ENCODE results near the gene ZNF334. TPM values are rescaled to one million over a fixed set of nuclear protein-coding genes. Genes with fewer than 3 reads are reported as not detected.

Gene ZNF334
- total RNA-seq, 4 donors from 2014 or later = 0.54 to 6.5 (median 1.1) TPM

DNA sequence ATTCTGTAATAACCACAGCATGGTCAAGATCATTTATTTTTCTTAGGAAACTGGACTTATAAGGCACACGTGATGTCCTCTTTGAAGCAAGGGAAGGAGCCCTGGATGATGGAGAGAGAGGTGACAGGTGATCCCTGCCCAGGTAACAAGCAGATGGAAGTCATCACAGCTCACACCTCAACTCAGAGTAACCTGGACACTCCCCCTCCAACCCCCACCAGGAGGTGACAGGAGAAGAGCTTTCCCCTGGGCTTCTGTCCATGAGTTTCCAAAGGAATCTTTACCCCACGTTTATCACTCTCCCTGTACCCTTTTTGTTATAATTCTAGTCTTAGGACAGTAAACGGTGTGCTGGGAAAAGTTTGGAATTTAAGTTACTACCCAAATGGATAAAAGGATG, 28.4 kb downstream of the ZNF334 start:
- Histone ChIP-seq H3K27me3 (peaks cover 43% of the 10 kb centered on the region), H3K27ac (no peak overlapping the region), H3K36me3 (no peaks in the 10 kb centered on the region), H3K4me1 (no peaks in the 10 kb centered on the region), H3K4me3 (no peak overlapping the region), H3K9me3 (no peaks in the 10 kb centered on the region)
- TF ChIP-seq, protein P1, sequence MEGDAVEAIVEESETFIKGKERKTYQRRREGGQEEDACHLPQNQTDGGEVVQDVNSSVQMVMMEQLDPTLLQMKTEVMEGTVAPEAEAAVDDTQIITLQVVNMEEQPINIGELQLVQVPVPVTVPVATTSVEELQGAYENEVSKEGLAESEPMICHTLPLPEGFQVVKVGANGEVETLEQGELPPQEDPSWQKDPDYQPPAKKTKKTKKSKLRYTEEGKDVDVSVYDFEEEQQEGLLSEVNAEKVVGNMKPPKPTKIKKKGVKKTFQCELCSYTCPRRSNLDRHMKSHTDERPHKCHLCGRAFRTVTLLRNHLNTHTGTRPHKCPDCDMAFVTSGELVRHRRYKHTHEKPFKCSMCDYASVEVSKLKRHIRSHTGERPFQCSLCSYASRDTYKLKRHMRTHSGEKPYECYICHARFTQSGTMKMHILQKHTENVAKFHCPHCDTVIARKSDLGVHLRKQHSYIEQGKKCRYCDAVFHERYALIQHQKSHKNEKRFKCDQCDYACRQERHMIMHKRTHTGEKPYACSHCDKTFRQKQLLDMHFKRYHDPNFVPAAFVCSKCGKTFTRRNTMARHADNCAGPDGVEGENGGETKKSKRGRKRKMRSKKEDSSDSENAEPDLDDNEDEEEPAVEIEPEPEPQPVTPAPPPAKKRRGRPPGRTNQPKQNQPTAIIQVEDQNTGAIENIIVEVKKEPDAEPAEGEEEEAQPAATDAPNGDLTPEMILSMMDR (IDR thresholded peaks at IDR 0.05) = no peak
- TF ChIP-seq POLR2A (IDR thresholded peaks at IDR 0.05) = no peak
- no peak for TF ChIP-seq EP300 (IDR thresholded peaks at IDR 0.05)
- no peak for TF ChIP-seq POLR2AphosphoS5 (IDR thresholded peaks at IDR 0.05)
- ATAC-seq = no peak
- WGBS, 2 donors (ENCODE audit: low coverage in 1 of 2) = 29 to 45% methylated on average over 3 of the region's 3 CpGs

DNA sequence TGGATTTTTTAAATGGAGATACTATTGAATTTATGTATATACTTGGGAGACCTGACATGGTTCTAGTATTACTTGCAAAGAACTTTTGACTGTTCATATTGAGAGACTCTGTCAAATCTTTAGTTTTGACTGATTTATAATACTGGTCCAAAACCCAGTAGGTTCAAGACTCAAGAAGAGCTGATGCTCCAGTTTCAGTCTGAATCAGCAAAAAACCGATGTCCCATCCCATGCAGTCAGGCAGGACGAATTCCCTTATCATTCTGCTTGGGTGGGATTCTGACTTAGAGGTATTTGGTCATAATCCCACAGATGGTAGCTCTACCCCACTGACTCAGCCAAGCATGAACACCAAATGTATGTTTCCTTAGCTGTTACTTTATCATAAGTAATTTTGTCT, 29.5 kb downstream of the ZNF334 start:
- Histone ChIP-seq H3K27ac (no peak overlapping the region), H3K9me3 (no peaks in the 10 kb centered on the region), H3K27me3 (peaks cover 41% of the 10 kb centered on the region), H3K4me1 (no peaks in the 10 kb centered on the region), H3K4me3 (no peak overlapping the region), H3K36me3 (no peaks in the 10 kb centered on the region)
- 85 to 89% methylated on average over 2 of the region's 2 CpGs for WGBS, 2 donors (ENCODE audit: low coverage in 1 of 2)
- TF ChIP-seq POLR2A (IDR thresholded peaks at IDR 0.05) (no peak), POLR2AphosphoS5 (IDR thresholded peaks at IDR 0.05) (no peak)
- TF ChIP-seq, protein P1 (IDR thresholded peaks at IDR 0.05) = no peak
- no peak for ATAC-seq

DNA sequence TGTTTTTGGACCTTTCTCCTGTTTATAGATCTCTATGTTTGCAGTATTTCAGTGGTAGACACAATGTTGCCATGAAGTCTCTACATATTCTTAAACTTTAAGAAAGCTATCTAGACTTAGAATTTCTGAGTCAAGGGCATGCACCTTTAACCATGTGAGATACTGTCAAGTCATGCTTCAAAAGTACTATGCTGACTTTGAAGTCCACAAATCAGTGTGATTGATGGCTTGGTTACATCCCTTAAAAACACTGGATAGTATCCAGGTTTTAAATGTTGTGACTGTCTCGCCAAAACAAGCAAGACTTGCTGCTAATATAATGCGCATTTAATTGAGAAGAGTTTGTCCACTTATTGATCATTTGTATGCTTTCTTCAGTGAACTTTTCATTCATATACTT, 30.5 kb downstream of the ZNF334 start:
- TF ChIP-seq POLR2AphosphoS5 (IDR thresholded peaks at IDR 0.05) (no peak), POLR2A (IDR thresholded peaks at IDR 0.05) (no peak), EP300 (IDR thresholded peaks at IDR 0.05) (no peak)
- TF ChIP-seq, protein P1 (IDR thresholded peaks at IDR 0.05) = no peak
- no peaks in the 10 kb centered on the region for H3K9me3 ChIP-seq
- ATAC-seq = no peak
- no peak overlapping the region for H3K4me3 ChIP-seq
- WGBS, 2 donors (ENCODE audit: low coverage in 1 of 2) = 57 to 83% methylated on average over 2 of the region's 2 CpGs
- H3K36me3 ChIP-seq = no peaks in the 10 kb centered on the region
- no peak overlapping the region for H3K27ac ChIP-seq
- H3K4me1 ChIP-seq = no peaks in the 10 kb centered on the region
- H3K27me3 ChIP-seq = peaks cover 40% of the 10 kb centered on the region

DNA sequence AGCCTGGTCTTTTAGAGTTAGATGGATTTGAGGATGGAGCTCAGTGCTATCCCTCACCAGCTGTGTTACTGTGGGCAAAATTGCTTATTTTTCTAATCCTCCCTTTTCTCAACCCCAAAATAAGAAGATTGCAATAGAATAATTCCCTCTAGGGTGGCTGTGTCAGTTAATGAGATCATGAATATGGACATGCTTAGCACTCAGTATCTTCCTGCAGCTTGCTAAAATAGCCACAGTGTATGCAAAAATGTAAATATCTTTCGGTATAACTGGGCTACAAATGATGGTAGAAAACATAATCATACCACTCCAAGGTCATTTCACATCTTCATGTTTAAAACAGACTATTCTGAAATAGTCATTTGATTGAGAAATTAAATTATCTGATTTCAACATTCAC, 35.7 kb downstream of the ZNF334 start:
- Histone ChIP-seq H3K4me3 (no peak overlapping the region), H3K27me3 (peaks cover 20% of the 10 kb centered on the region), H3K4me1 (no peaks in the 10 kb centered on the region), H3K27ac (no peak overlapping the region), H3K36me3 (no peaks in the 10 kb centered on the region), H3K9me3 (no peaks in the 10 kb centered on the region)
- WGBS, 2 donors (ENCODE audit: low coverage in 1 of 2) = 50 to 61% methylated on average over 1 of the region's 1 CpG
- TF ChIP-seq EP300 (IDR thresholded peaks at IDR 0.05) = no peak
- TF ChIP-seq POLR2A (IDR thresholded peaks at IDR 0.05) = no peak
- TF ChIP-seq, protein P1 (IDR thresholded peaks at IDR 0.05) = no peak
- no peak for TF ChIP-seq POLR2AphosphoS5 (IDR thresholded peaks at IDR 0.05)
- no peak for ATAC-seq

DNA sequence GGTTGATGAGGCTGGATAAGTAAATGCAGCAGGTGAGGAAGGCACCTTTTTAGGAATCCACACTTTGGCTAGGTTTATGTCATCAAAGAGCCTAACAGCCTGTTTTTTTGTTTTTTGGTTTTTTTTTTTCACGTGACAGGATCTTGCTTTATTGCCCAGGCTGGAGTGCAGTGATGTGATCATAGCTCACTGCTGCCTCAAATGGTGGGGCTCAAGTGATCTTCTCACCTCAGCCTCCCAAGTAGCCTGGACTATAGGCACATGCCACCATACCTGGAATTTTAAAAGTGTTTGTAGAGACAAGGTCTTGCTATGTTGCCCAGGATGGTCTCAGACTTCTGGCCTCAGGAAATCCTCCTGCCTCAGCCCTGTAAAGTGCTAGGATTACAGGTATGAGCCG, 36.1 kb downstream of the ZNF334 start:
- no peak for ATAC-seq
- TF ChIP-seq POLR2AphosphoS5 (IDR thresholded peaks at IDR 0.05) (no peak), EP300 (IDR thresholded peaks at IDR 0.05) (no peak), POLR2A (IDR thresholded peaks at IDR 0.05) (no peak)
- TF ChIP-seq, protein P1 (IDR thresholded peaks at IDR 0.05) = no peak

More for the DNA sequence above, 36.1 kb downstream of the ZNF334 start:
- no peaks in the 10 kb centered on the region for H3K36me3 ChIP-seq
- H3K27ac ChIP-seq = no peak overlapping the region
- no peaks in the 10 kb centered on the region for H3K9me3 ChIP-seq
- H3K27me3 ChIP-seq = peaks cover 20% of the 10 kb centered on the region
- no peaks in the 10 kb centered on the region for H3K4me1 ChIP-seq
- H3K4me3 ChIP-seq = no peak overlapping the region
- WGBS, 2 donors (ENCODE audit: low coverage in 1 of 2) = 67 to 69% methylated on average over 1 of the region's 2 CpGs

All from gastroesophageal sphincter (tissue), 4 donors.